HG03066 (cell line): ENCODE measurements around the gene ARMC3.
"Not testable (repeated sequence)": the region's sequence is repeated elsewhere in the genome, so short reads cannot be mapped to it uniquely, and the experiment has no call there.

ENCODE experiments used
- ATAC-seq: cut with Tn5 transposase; IDR thresholded peaks from one replicate; pipeline ENCODE4 v1.9.1; 2021; ENCODE audit warnings: low read depth; ENCODE audit not compliant: unreplicated experiment

ARMC3 gene

GRCh38 chr10:22927661-22928403 is at the start of gene ARMC3:
Gene ARMC3 (plus strand): TSS chr10:22928053. CDS start chr10:22931997, 3,944 bp downstream.
- peak; percentile 89 for ATAC-seq

- no peak for ATAC-seq
Measured at GRCh38 chr10:22891797-22892196, 36.1 kb upstream of the ARMC3 start.

GRCh38 chr10:22893781-22894180 is 34.1 kb upstream of the ARMC3 start:
- no peak for ATAC-seq

- no peak for ATAC-seq
Measured at GRCh38 chr10:22894714-22895113, 33.1 kb upstream of the ARMC3 start.

- no peak for ATAC-seq
Measured at GRCh38 chr10:22895252-22895651, 32.6 kb upstream of the ARMC3 start.

- ATAC-seq, result no peak
Measured at GRCh38 chr10:22897371-22897770, 30.5 kb upstream of the ARMC3 start.

- ATAC-seq, result no peak
Measured at GRCh38 chr10:22899307-22899706, 28.5 kb upstream of the ARMC3 start.

GRCh38 chr10:22899775-22900174 is 28.1 kb upstream of the ARMC3 start:
- ATAC-seq, result no peak

- ATAC-seq, result no peak
Measured at GRCh38 chr10:22900841-22901601, 26.8 kb upstream of the ARMC3 start.

- not testable (repeated sequence) for ATAC-seq
Measured at GRCh38 chr10:22902147-22902546, 25.7 kb upstream of the ARMC3 start.

- no peak for ATAC-seq
Measured at GRCh38 chr10:22903694-22904093, 24.2 kb upstream of the ARMC3 start.

- ATAC-seq, result no peak
Measured at GRCh38 chr10:22906767-22907166, 21.1 kb upstream of the ARMC3 start.

GRCh38 chr10:22908837-22909236 is 19.0 kb upstream of the ARMC3 start:
- no peak for ATAC-seq

GRCh38 chr10:22909673-22910072 is 18.2 kb upstream of the ARMC3 start:
- not testable (repeated sequence) for ATAC-seq

GRCh38 chr10:22911067-22911466 is 16.8 kb upstream of the ARMC3 start:
- no peak for ATAC-seq

GRCh38 chr10:22911889-22912762 is 15.7 kb upstream of the ARMC3 start:
- no peak for ATAC-seq

- ATAC-seq, result no peak
Measured at GRCh38 chr10:22912763-22913384, 15.0 kb upstream of the ARMC3 start.

GRCh38 chr10:22913474-22914092 is 14.3 kb upstream of the ARMC3 start:
- ATAC-seq, result no peak

GRCh38 chr10:22915314-22915713 is 12.5 kb upstream of the ARMC3 start:
- ATAC-seq, result no peak

- ATAC-seq, result no peak
Measured at GRCh38 chr10:22925088-22925487, 2.8 kb upstream of the ARMC3 start.
